IPS-20b (cell line): ENCODE measurements around the gene CNNM1.

Experiments used
- H3K27ac ChIP-seq: one replicate; pipeline ENCODE4 v1.5.1; 2013; ENCODE audit warnings: low read length
- H3K27me3 ChIP-seq: 2 replicates; pipeline ENCODE4 v1.6.1; 2013; ENCODE audit warnings: mild to moderate bottlenecking, low read length, inconsistent platforms; ENCODE audit not compliant: insufficient read depth
- H3K36me3 ChIP-seq: 2 replicates; pipeline ENCODE4 v1.6.1; 2013; ENCODE audit warnings: low read depth, mild to moderate bottlenecking, inconsistent platforms, low read length, moderate library complexity; ENCODE audit not compliant: insufficient read depth
- H3K4me1 ChIP-seq: 2 replicates; pipeline ENCODE4 v1.6.1; 2013; ENCODE audit warnings: mild to moderate bottlenecking, control low read depth, inconsistent platforms, low read length, moderate library complexity; ENCODE audit not compliant: insufficient read depth
- H3K4me3 ChIP-seq: 2 replicates; pipeline ENCODE4 v1.5.1; 2013; ENCODE audit warnings: mild to moderate bottlenecking, low read length, inconsistent platforms
- H3K9ac ChIP-seq: 2 replicates; pipeline ENCODE4 v1.6.1; 2013; ENCODE audit warnings: low read depth, mild to moderate bottlenecking, inconsistent platforms, low read length, moderate library complexity
- H3K9me3 ChIP-seq: 2 replicates; pipeline ENCODE4 v1.6.1; 2013; ENCODE audit warnings: mild to moderate bottlenecking, low read depth, low read length, inconsistent platforms; ENCODE audit not compliant: insufficient read depth

The CNNM1 gene

DNA sequence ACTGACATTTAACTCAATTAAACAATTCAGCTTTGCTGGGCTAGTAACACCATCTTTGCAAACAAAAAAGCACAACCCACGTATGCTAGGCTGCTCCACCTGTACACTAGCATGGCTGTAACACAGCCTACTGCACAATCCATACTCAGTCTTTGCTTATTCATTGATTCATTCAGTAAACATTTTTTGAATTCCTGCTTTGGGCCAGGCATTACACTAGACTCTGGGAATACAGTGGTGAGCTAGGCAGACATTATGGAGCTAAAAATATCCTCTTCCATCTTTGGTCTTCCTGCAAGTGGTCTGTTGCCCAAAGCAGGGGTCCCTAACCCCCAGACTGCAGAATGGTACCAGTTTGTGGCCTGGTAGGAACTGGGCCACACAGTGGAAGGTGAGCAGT is 9.9 kb downstream of the CNNM1 start:
- H3K4me3 ChIP-seq, result no peak overlapping the region
- H3K9me3 ChIP-seq, result no peaks in the 10 kb centered on the region; the same call in 1 of the 2 replicates
- H3K4me1 ChIP-seq, result no peaks in the 10 kb centered on the region
- no peaks in the 10 kb centered on the region for H3K27me3 ChIP-seq
- H3K9ac ChIP-seq, result no peak overlapping the region
- no peaks in the 10 kb centered on the region for H3K36me3 ChIP-seq
- H3K27ac ChIP-seq, result no peak overlapping the region

DNA sequence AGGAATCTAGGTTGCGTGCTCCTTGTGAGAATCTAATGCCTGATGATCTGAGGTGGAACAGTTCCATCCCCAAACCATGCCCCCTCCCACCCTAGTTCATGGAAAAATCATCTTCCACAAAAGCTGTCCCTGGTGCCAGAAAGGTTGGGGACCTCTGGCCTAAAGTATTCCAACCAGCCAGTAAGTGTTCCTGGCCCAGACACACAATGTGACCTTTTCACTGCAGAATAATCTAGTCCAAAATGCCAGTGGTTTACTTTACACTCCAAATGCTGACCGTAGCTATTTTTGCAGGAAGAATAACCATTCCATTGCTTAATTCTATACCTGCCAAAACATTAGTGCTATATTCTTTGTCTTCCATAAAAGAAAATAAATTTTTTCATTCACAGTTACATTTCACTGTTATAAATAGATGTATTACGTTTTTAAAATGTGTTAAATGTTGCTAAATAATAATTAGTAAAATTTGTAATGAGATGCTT is 10.4 kb downstream of the CNNM1 start:
- Histone ChIP-seq H3K9me3 (no peaks in the 10 kb centered on the region; the same call in 1 of the 2 replicates), H3K27ac (no peak overlapping the region), H3K4me1 (peaks cover under 1% of the 10 kb centered on the region; the same call in 1 of the 2 replicates)

DNA sequence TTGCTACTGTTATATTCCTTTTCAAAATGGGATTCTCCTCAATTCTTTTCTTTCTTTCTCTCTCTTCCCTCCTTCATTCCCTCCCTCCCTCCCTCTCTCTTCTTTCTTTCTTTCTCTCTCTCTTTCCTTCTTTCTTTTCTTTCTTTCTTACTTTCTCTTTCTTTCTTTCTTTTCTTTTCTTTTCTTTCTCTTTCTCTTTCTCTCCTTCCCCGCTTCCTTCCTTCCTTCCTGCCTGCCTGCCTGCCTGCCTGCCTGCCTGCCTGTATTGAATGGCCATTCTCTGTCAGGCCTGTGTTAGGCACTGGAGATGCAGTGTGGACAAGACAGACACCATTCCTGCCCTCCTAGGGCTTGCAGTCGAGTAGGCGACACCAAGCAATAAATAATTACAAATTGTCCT is 11.5 kb downstream of the CNNM1 start:
- Histone ChIP-seq H3K4me1 (peaks cover 3% of the 10 kb centered on the region; the same call in 1 of the 2 replicates), H3K9ac (no peak overlapping the region), H3K36me3 (no peaks in the 10 kb centered on the region), H3K9me3 (no peaks in the 10 kb centered on the region; the same call in 1 of the 2 replicates), H3K27ac (no peak overlapping the region), H3K4me3 (no peak overlapping the region), H3K27me3 (no peaks in the 10 kb centered on the region)

More for the DNA sequence above, 10.4 kb downstream of the CNNM1 start:
- Histone ChIP-seq H3K4me3 (no peak overlapping the region), H3K9ac (no peak overlapping the region), H3K36me3 (no peaks in the 10 kb centered on the region), H3K27me3 (no peaks in the 10 kb centered on the region)

DNA sequence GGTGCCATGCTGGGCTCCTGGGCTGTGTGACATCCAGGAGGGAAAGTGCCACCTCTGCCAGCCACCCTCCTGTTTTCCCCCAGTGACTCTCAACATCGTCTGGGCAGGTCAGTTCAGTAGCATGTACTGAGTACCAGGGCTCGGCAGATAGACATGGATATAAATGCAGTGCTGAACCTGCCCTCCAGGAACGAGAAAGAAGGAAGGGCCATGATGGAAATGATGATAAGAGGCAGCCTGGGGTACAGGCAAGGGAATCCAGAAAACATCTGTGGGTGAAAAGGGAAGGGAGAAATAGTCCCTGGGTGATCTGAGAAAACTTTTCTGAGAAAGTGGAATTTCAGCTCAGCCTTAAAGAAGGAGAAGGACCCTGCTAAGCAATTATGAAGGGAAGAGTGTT is 12.1 kb downstream of the CNNM1 start:
- H3K9ac ChIP-seq, result no peak overlapping the region
- H3K27me3 ChIP-seq, result no peaks in the 10 kb centered on the region
- H3K9me3 ChIP-seq, result no peaks in the 10 kb centered on the region; the same call in 1 of the 2 replicates
- no peak overlapping the region for H3K4me3 ChIP-seq
- no peak overlapping the region for H3K27ac ChIP-seq
- H3K4me1 ChIP-seq, result peaks cover 3% of the 10 kb centered on the region; the same call in 1 of the 2 replicates
- H3K36me3 ChIP-seq, result no peaks in the 10 kb centered on the region

DNA sequence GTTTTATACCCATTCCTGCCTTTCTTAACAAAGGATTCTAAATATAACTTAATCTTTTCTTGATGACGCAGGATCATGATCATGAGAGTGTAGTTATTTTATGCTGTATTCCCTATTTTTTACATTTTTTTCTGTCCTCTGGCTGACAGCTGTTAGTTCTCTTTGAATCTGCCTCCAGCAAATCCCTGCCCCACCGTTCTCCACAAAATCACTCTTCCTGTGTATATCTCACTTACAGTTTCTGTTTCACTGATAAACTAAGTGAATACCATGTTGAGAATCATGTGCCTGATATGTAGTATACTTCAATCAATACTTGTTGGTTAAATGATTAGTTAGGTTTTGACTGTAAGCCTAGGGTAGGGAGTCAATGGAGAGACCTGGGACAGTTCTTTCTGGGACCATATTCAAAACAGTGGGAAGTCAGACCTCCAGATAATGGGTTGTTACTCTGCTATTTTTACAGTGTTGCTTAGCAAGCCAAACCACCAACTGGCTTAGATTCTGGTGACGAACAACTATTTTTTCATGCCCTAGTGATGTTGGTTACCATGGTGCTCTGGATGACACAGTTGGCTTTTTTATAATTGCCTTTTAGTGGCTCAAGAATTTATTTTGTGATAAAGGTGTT is 12.8 kb downstream of the CNNM1 start:
- no peak overlapping the region for H3K9ac ChIP-seq
- no peaks in the 10 kb centered on the region for H3K36me3 ChIP-seq
- no peak overlapping the region for H3K27ac ChIP-seq
- peaks cover 3% of the 10 kb centered on the region; the same call in 1 of the 2 replicates for H3K4me1 ChIP-seq
- no peaks in the 10 kb centered on the region for H3K27me3 ChIP-seq
- no peak overlapping the region for H3K4me3 ChIP-seq
- H3K9me3 ChIP-seq, result no peaks in the 10 kb centered on the region; the same call in 1 of the 2 replicates

DNA sequence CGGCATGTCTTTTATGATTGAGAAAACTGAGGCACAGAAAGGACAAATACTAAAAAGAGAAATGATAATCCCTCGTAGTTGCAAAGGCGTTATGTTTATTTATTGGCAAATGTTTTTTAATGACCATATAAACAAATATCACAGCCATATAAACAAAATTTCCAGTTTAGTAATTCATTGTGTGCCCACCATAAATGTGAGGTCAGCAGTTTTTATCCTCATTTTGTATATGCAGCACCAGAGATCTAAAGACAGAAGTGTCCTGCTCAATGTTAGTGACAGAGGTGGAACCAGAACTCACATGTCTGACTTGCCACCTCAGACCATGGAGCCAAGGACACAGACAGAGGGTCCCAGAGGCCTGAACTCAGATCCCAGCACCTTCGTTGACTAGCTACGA is 14.1 kb downstream of the CNNM1 start:
- Histone ChIP-seq H3K9me3 (no peaks in the 10 kb centered on the region; the same call in 1 of the 2 replicates), H3K27ac (no peak overlapping the region), H3K27me3 (no peaks in the 10 kb centered on the region), H3K9ac (no peak overlapping the region), H3K4me1 (peaks cover 3% of the 10 kb centered on the region; the same call in 1 of the 2 replicates), H3K4me3 (no peak overlapping the region), H3K36me3 (no peaks in the 10 kb centered on the region)

DNA sequence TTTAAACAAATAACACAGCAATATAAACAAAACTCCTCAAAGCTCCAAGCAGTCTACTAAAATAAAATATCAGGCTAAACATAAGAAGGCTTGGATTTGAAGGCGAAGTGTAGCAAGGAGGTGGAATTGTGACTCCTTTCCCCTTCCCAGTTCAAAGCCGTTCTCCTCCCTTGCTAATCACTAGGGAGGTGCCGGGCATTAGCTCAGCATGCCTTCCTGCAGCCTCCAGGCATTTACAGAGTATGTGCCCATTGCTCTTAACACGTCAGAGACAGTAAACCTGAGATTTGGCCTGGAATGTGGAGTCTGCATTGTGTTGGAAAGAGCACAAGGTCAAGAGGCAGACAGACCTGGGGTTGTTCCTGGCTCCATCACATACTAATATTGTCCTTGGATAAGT is 15.6 kb downstream of the CNNM1 start:
- Histone ChIP-seq H3K27ac (no peak overlapping the region), H3K9ac (no peak overlapping the region), H3K27me3 (no peaks in the 10 kb centered on the region), H3K4me1 (peaks cover 3% of the 10 kb centered on the region; the same call in 1 of the 2 replicates), H3K36me3 (no peaks in the 10 kb centered on the region), H3K4me3 (no peak overlapping the region), H3K9me3 (no peaks in the 10 kb centered on the region)

DNA sequence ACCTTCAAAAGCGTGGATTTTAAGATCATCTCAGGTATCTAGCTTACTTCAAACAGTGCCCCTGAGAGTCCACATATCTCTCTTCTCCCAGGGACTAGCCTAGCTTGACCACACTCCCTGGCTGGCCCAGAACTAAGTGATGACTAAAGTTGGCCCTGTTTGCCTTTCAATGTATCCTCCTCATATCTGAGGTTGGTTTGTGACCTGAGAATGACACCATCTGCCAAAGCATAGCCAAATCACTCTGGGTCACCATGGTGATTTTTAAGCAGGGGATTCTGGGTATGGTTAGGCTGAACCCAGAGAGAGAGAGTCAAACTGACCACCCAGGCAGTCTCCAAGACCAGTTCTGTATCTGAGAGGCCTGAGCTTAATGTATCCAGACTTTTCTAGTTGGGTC is 16.2 kb downstream of the CNNM1 start:
- H3K9ac ChIP-seq, result no peak overlapping the region
- no peak overlapping the region for H3K4me3 ChIP-seq

DNA sequence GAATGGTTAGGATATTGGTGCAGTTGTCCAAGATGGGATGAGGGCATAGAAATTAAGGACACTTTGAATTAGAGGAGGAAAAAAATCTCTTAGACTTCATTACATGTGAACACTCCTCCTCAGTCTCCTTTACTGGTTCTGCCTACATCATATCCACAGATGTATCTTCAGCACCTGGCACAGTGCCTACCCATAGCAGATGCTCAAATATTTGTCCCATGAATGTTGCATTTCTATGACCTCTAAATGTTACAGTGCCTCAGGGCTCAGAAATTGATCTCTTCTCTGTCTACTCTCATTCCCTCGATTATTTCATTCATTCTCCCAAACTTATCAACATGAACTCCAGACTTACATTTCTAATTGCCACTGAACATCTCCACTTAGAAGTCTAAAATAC is 17.1 kb downstream of the CNNM1 start:
- no peaks in the 10 kb centered on the region for H3K27me3 ChIP-seq
- no peak overlapping the region for H3K27ac ChIP-seq
- H3K4me3 ChIP-seq, result no peak overlapping the region
- H3K4me1 ChIP-seq, result peaks cover 3% of the 10 kb centered on the region; the same call in 1 of the 2 replicates
- H3K36me3 ChIP-seq, result no peaks in the 10 kb centered on the region
- no peak overlapping the region for H3K9ac ChIP-seq
- H3K9me3 ChIP-seq, result no peaks in the 10 kb centered on the region

More for the DNA sequence above, 16.2 kb downstream of the CNNM1 start:
- H3K27ac ChIP-seq, result no peak overlapping the region
- H3K36me3 ChIP-seq, result no peaks in the 10 kb centered on the region
- H3K9me3 ChIP-seq, result no peaks in the 10 kb centered on the region
- peaks cover 3% of the 10 kb centered on the region; the same call in 1 of the 2 replicates for H3K4me1 ChIP-seq
- no peaks in the 10 kb centered on the region for H3K27me3 ChIP-seq

DNA sequence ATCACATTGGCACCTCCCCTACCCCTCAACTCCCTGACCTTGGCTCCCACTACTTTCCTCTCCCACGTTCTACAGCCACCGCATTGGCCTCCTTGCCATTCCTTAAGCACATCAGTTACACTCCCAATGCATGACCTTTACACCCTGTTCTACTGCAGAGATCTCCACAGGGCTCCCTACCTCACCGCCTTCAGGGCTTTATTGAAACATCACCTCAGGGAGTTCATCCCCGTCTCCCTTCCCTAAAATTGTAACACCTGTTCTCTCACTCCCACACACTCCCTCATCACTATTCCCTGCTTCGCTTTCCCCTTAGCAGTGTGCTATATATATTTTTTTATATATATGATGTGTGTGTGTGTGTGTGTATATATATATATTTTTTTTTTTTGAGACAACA is 18.5 kb downstream of the CNNM1 start:
- Histone ChIP-seq H3K9me3 (no peaks in the 10 kb centered on the region), H3K27me3 (no peaks in the 10 kb centered on the region), H3K4me3 (no peak overlapping the region), H3K36me3 (no peaks in the 10 kb centered on the region), H3K27ac (no peak overlapping the region), H3K4me1 (peaks cover 3% of the 10 kb centered on the region; the same call in 1 of the 2 replicates), H3K9ac (no peak overlapping the region)

DNA sequence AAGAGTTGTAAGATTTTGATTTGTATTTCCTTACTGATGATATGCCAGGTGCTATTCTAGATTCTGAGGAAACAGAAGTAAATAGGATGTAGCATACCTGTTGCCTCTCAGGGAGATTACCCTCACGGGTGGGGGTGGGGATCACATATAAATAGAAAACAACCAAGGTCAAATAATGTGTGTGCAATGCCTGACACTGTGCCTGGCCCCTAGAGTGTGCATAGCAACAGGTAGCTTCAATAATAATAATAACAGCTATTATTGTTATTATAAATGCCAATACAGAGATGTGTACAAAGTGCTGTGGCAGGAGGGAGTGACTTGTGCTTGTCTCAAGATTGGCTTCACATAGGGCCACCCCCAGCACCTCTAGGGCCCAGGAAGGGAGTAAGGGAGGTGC is 24.0 kb downstream of the CNNM1 start:
- H3K27me3 ChIP-seq, result peaks cover 7% of the 10 kb centered on the region
- peaks cover 7% of the 10 kb centered on the region; the same call in 1 of the 2 replicates for H3K4me1 ChIP-seq
- no peak overlapping the region for H3K27ac ChIP-seq
- H3K9me3 ChIP-seq, result no peaks in the 10 kb centered on the region
- no peak overlapping the region for H3K4me3 ChIP-seq
- H3K36me3 ChIP-seq, result no peaks in the 10 kb centered on the region
- no peak overlapping the region for H3K9ac ChIP-seq

DNA sequence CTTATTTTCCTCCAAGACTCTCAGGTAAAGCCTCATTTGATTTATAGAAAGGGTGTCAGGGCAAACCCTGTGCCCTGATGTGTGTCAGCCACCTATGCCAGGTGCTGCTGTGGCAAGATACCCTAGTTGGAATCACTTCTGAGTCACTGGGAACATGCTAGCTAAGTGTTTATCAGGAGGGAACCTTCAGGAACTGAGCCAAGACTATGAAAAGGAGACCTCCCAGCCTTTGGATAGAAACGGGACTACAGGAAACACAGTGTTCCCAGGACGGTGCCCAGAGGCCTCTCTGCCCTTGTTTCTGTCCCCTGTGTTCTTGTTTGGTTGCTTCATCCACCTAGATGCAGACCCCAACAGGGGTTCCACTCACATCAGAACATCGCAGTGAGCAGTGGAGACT is 28.5 kb downstream of the CNNM1 start:
- H3K9ac ChIP-seq, result no peak overlapping the region
- no peaks in the 10 kb centered on the region for H3K36me3 ChIP-seq
- peaks cover 7% of the 10 kb centered on the region for H3K27me3 ChIP-seq
- no peak overlapping the region; the same call in 1 of the 2 replicates for H3K4me3 ChIP-seq
- H3K27ac ChIP-seq, result no peak overlapping the region
- H3K9me3 ChIP-seq, result no peaks in the 10 kb centered on the region
- peaks cover 12% of the 10 kb centered on the region; the same call in 1 of the 2 replicates for H3K4me1 ChIP-seq
